ENCODE results near the gene SREBF2. TPM values are rescaled to one million over a fixed set of nuclear protein-coding genes. Genes with fewer than 3 reads are reported as not detected.

SREBF2 gene
- total and polyA plus RNA-seq, 2 donors (not counting 3 experiments of a cell fraction or from before 2014, with no cell fraction given), result 101 to 136 TPM

DNA sequence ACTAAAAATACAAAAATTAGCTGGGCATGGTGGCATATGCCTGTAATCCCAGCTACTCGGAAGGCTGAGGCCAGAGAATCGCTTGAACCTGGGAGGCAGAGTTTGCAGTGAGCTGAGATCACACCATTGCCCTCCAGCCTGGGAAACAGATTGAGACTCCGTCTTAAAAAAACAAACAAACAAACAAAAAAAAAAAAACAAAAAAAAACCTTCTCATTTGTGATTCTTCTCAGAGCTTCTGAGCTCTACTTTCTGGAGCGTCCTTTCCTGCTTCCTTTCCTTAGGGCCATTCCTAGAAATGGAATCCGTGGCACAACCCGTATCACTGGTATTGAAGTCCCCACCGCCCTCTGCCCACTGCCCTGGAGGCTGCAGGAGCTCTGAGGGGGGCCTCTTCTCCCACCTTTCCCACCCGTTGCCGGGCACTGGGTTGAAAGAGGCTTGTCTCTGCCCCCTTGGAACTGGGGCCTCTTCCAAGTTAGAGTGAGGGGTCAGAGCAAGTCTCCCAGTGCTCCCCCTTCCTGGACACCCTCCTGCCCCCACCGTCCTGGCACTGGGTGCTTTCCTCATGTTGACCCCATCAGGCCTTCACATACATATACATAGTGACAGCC, 83.9 kb downstream of the SREBF2 start:
- no peak for TF ChIP-seq JUN (IDR thresholded peaks at IDR 0.05; ENCODE audit: borderline replicate concordance, insufficient read depth, insufficient read length, low read depth)
- TF ChIP-seq FOS (IDR thresholded peaks at IDR 0.05; ENCODE audit: borderline replicate concordance, insufficient read depth, low read length), result no peak
- TF ChIP-seq CTCF (IDR thresholded peaks at IDR 0.05; ENCODE audit: extremely low read depth in 1 of 2, insufficient read depth in 1 of 2, low read depth in 1 of 2, low read length in 2 of 2), result no peak
- TF ChIP-seq POLR2A (IDR thresholded peaks at IDR 0.05; ENCODE audit: low read depth, low read length), result no peak
- TF ChIP-seq MAX (IDR thresholded peaks at IDR 0.05; ENCODE audit: insufficient read depth, insufficient read length), result no peak
- TF ChIP-seq EZH2 (IDR thresholded peaks at IDR 0.05; ENCODE audit: borderline replicate concordance, low read depth, low read length, severe bottlenecking), result no peak
- BruUV-seq (replicated peaks), result no TSS peak

More for the DNA sequence above, 83.9 kb downstream of the SREBF2 start:
- H3K9ac ChIP-seq (replicated peaks; ENCODE audit: extremely low read depth, insufficient read depth, low read length), result no peak overlapping the region
- no peaks in the 10 kb centered on the region for H4K20me1 ChIP-seq (replicated peaks; ENCODE audit: control insufficient read depth, extremely low read depth, insufficient read depth, low read length)
- POLR2A ChIA-PET, result no interaction called here
- H3K4me2 ChIP-seq (ENCODE audit: insufficient read depth, low read length), result no peak overlapping the region
- H3K4me1 ChIP-seq (ENCODE audit: control insufficient read depth, extremely low read depth, insufficient read depth, low read length), result peaks cover 11% of the 10 kb centered on the region
- no peak overlapping the region for H2AFZ ChIP-seq (ENCODE audit: low read depth, low read length)
- no peaks in the 10 kb centered on the region for H3K36me3 ChIP-seq (ENCODE audit: control insufficient read depth in 2 of 2, extremely low read depth in 1 of 2, insufficient read depth in 2 of 2, low read length in 2 of 2)
- DNase-seq (ENCODE audit: low read depth, low spot score) (no peak), FAIRE-seq (peak; percentile 70)
- intact Hi-C loops (cut with micrococcal nuclease) (no loop called here), dilution Hi-C loops (cut with MboI; ENCODE audit: extremely low pct_ligation_motif_present, low sequenced_read_pairs) (no loop called here)
- H3K9me3 ChIP-seq (replicated peaks; ENCODE audit: control insufficient read depth, insufficient read depth, low read length), result no peaks in the 10 kb centered on the region
- no peak overlapping the region for H3K4me3 ChIP-seq (replicated peaks in 1 of 3; ENCODE audit: insufficient read depth in 1 of 3, low read depth in 1 of 3, low read length in 3 of 3)
- CTCF ChIA-PET, result interaction anchor here (0.8 to 2.4 kb wide), 3 partner anchors 9 to 170 kb away, joined by 3 to 14 read pairs (median 4); partner anchors contain the start of gene TNFRSF13C
- no peak overlapping the region for H3K27ac ChIP-seq (ENCODE audit: insufficient read depth, low read depth, low read length)
- no peaks in the 10 kb centered on the region for H3K79me2 ChIP-seq (ENCODE audit: control insufficient read depth, insufficient read depth, low read length)
- H3K27me3 ChIP-seq (ENCODE audit: control insufficient read depth in 2 of 2, insufficient read depth in 2 of 2, low read length in 2 of 2), result peaks cover 42 to 49% of the 10 kb centered on the region in 2 experiments
- no peaks in the 10 kb centered on the region for H3K9me1 ChIP-seq (replicated peaks; ENCODE audit: control insufficient read depth, extremely low read depth, insufficient read depth, low read length)

Data from endothelial cell of umbilical vein (primary cell).